ENCODE data around the gene PEX11A. TPM values are rescaled to one million over a fixed set of nuclear protein-coding genes. Genes with fewer than 3 reads are reported as not detected.

The PEX11A gene
- 10 to 100 TPM in 1 of 8 experiments, 1 to 10 TPM in 7; 1.5 to 14.0 (median 2.8) TPM for total RNA-seq

GRCh38 chr15:89690276-89691218 lies at the start of gene PEX11A, which contains the start of gene WDR93:
TSS of gene PEX11A (minus strand) at chr15:89690754. CDS start at chr15:89690632, 122 bp downstream.
TSS of gene WDR93 (plus strand) at chr15:89690811. CDS start at chr15:89701747, 10,936 bp downstream.
- in situ Hi-C loops (cut with MboI; ENCODE audit: low pct_unique_long_range_greater_than_20kb in 2 of 9, low sequenced_read_pairs in 9 of 9, unreplicated experiment in 9 of 9): no loop called here
- H3K4me3 ChIP-seq: peak within 1 kb of the TSS; percentile 43 to 58 (median 54)
- WGBS, 10 experiments: 5 to 100% (median 27%) methylated on average over 1 to 24 of the region's 60 CpGs; no CpG with 5 or more reads in 2 of the 10 experiments
- H3K4me1 ChIP-seq (replicated peaks in 1 of 2): peaks cover 0 to 4% of the 10 kb centered on the region in 2 donors
- ATAC-seq (replicated peaks in 6 of 8): peak; percentile 89 to 99 (median 98)
- no peak within 1 kb of the TSS for H3K27ac ChIP-seq

GRCh38 chr15:89740137-89740536 lies 49.6 kb upstream of the PEX11A start:
- H3K4me1 ChIP-seq (replicated peaks in 1 of 2): no peaks in the 10 kb centered on the region
- H3K27ac ChIP-seq: no peak overlapping the region
- ATAC-seq (replicated peaks in 6 of 8): peak; percentile 82 to 100 (median 90)
- no peak overlapping the region for H3K4me3 ChIP-seq
- 0 to 3% (median 1%) methylated on average over 1 to 8 of the region's 8 CpGs; no CpG with 5 or more reads in 5 of the 10 experiments for WGBS, 10 experiments
- in situ Hi-C loops (cut with MboI; ENCODE audit: low pct_unique_long_range_greater_than_20kb in 2 of 9, low sequenced_read_pairs in 9 of 9, unreplicated experiment in 9 of 9): no loop called here

- no peak for ATAC-seq (replicated peaks in 6 of 8)
- in situ Hi-C loops (cut with MboI; ENCODE audit: low pct_unique_long_range_greater_than_20kb in 2 of 9, low sequenced_read_pairs in 9 of 9, unreplicated experiment in 9 of 9): no loop called here
- 23 to 80% (median 47%) methylated on average over 1 to 3 of the region's 4 CpGs; no CpG with 5 or more reads in 4 of the 10 experiments for WGBS, 10 experiments
Observed at GRCh38 chr15:89735773-89736172, 45.2 kb upstream of the PEX11A start.

GRCh38 chr15:89732451-89733172 lies 42.1 kb upstream of the PEX11A start:
- Histone ChIP-seq H3K4me3 (no peak overlapping the region), H3K4me1 (replicated peaks in 1 of 2) (no peaks in the 10 kb centered on the region), H3K27ac (no peak overlapping the region)
- WGBS, 10 experiments: 50 to 83% (median 61%) methylated on average over 2 to 6 of the region's 8 CpGs; no CpG with 5 or more reads in 3 of the 10 experiments
- in situ Hi-C loops (cut with MboI; ENCODE audit: low pct_unique_long_range_greater_than_20kb in 2 of 9, low sequenced_read_pairs in 9 of 9, unreplicated experiment in 9 of 9): no loop called here
- ATAC-seq (replicated peaks in 6 of 8): no peak

More at GRCh38 chr15:89735773-89736172, 45.2 kb upstream of the PEX11A start:
- no peak overlapping the region for H3K4me3 ChIP-seq
- no peak overlapping the region for H3K27ac ChIP-seq
- H3K4me1 ChIP-seq (replicated peaks in 1 of 2): no peaks in the 10 kb centered on the region

GRCh38 chr15:89731275-89731674 lies 40.7 kb upstream of the PEX11A start:
- no peak for ATAC-seq (replicated peaks in 6 of 8)
- WGBS, 10 experiments: 70 to 100% (median 80%) methylated on average over 1 to 4 of the region's 5 CpGs; no CpG with 5 or more reads in 5 of the 10 experiments
- Histone ChIP-seq H3K4me1 (replicated peaks in 1 of 2) (no peaks in the 10 kb centered on the region), H3K27ac (no peak overlapping the region), H3K4me3 (no peak overlapping the region)
- in situ Hi-C loops (cut with MboI; ENCODE audit: low pct_unique_long_range_greater_than_20kb in 2 of 9, low sequenced_read_pairs in 9 of 9, unreplicated experiment in 9 of 9): no loop called here

- Histone ChIP-seq H3K4me3 (no peak overlapping the region), H3K27ac (no peak overlapping the region), H3K4me1 (replicated peaks in 1 of 2) (no peaks in the 10 kb centered on the region)
- in situ Hi-C loops (cut with MboI; ENCODE audit: low pct_unique_long_range_greater_than_20kb in 2 of 9, low sequenced_read_pairs in 9 of 9, unreplicated experiment in 9 of 9): no loop called here
- ATAC-seq (replicated peaks in 6 of 8): no peak
- 10 to 100% (median 33%) methylated on average over 1 to 2 of the region's 2 CpGs; no CpG with 5 or more reads in 3 of the 10 experiments for WGBS, 10 experiments
Observed at GRCh38 chr15:89728254-89728653, 37.7 kb upstream of the PEX11A start.

GRCh38 chr15:89725064-89725463 lies 34.5 kb upstream of the PEX11A start:
- WGBS, 10 experiments: 64 to 100% (median 79%) methylated on average over 1 of the region's 1 CpG; no CpG with 5 or more reads in 4 of the 10 experiments
- in situ Hi-C loops (cut with MboI; ENCODE audit: low pct_unique_long_range_greater_than_20kb in 2 of 9, low sequenced_read_pairs in 9 of 9, unreplicated experiment in 9 of 9): no loop called here

GRCh38 chr15:89724621-89725020 lies 34.1 kb upstream of the PEX11A start:
- Histone ChIP-seq H3K27ac (no peak overlapping the region), H3K4me1 (replicated peaks in 1 of 2) (no peaks in the 10 kb centered on the region), H3K4me3 (no peak overlapping the region)
- WGBS, 10 experiments: 20 to 100% (median 81%) methylated on average over 1 of the region's 1 CpG; no CpG with 5 or more reads in 4 of the 10 experiments
- in situ Hi-C loops (cut with MboI; ENCODE audit: low pct_unique_long_range_greater_than_20kb in 2 of 9, low sequenced_read_pairs in 9 of 9, unreplicated experiment in 9 of 9): no loop called here
- no peak for ATAC-seq (replicated peaks in 6 of 8)

More at GRCh38 chr15:89725064-89725463, 34.5 kb upstream of the PEX11A start:
- ATAC-seq (replicated peaks in 6 of 8): no peak
- Histone ChIP-seq H3K4me1 (replicated peaks in 1 of 2) (no peaks in the 10 kb centered on the region), H3K4me3 (no peak overlapping the region), H3K27ac (no peak overlapping the region)

- 17 to 100% (median 83%) methylated on average over 1 to 3 of the region's 3 CpGs; no CpG with 5 or more reads in 3 of the 10 experiments for whole genome bisulfite sequencing, 10 experiments
- Histone ChIP-seq H3K4me1 (replicated peaks in 1 of 2) (no peaks in the 10 kb centered on the region), H3K27ac (no peak overlapping the region), H3K4me3 (no peak overlapping the region)
- no peak for ATAC-seq (replicated peaks in 6 of 8)
- in situ Hi-C loops (cut with MboI; ENCODE audit: low pct_unique_long_range_greater_than_20kb in 2 of 9, low sequenced_read_pairs in 9 of 9, unreplicated experiment in 9 of 9): no loop called here
Observed at GRCh38 chr15:89723031-89723430, 32.5 kb upstream of the PEX11A start.

GRCh38 chr15:89714775-89715174 lies 24.2 kb upstream of the PEX11A start:
- ATAC-seq (replicated peaks in 6 of 8): no peak
- no peak overlapping the region for H3K27ac ChIP-seq
- 50 to 100% (median 80%) methylated on average over 1 to 2 of the region's 2 CpGs; no CpG with 5 or more reads in 3 of the 10 experiments for WGBS, 10 experiments
- in situ Hi-C loops (cut with MboI; ENCODE audit: low pct_unique_long_range_greater_than_20kb in 2 of 9, low sequenced_read_pairs in 9 of 9, unreplicated experiment in 9 of 9): no loop called here
- no peaks in the 10 kb centered on the region for H3K4me1 ChIP-seq (replicated peaks in 1 of 2)
- no peak overlapping the region for H3K4me3 ChIP-seq

- in situ Hi-C loops (cut with MboI; ENCODE audit: low pct_unique_long_range_greater_than_20kb in 2 of 9, low sequenced_read_pairs in 9 of 9, unreplicated experiment in 9 of 9): no loop called here
- Histone ChIP-seq H3K4me3 (no peak overlapping the region), H3K4me1 (replicated peaks in 1 of 2) (no peaks in the 10 kb centered on the region), H3K27ac (no peak overlapping the region)
- no peak for ATAC-seq (replicated peaks in 6 of 8)
- 13 to 100% (median 83%) methylated on average over 1 of the region's 1 CpG; no CpG with 5 or more reads in 3 of the 10 experiments for WGBS, 10 experiments
Observed at GRCh38 chr15:89707577-89707976, 17.0 kb upstream of the PEX11A start.

- H3K4me3 ChIP-seq: no peak overlapping the region
- in situ Hi-C loops (cut with MboI; ENCODE audit: low pct_unique_long_range_greater_than_20kb in 2 of 9, low sequenced_read_pairs in 9 of 9, unreplicated experiment in 9 of 9): no loop called here
- peak in 1 of 8 experiments; percentile 43 for ATAC-seq (replicated peaks in 6 of 8)
- H3K4me1 ChIP-seq (replicated peaks in 1 of 2): no peaks in the 10 kb centered on the region
- no peak overlapping the region for H3K27ac ChIP-seq
Observed at GRCh38 chr15:89704411-89704810, 13.9 kb upstream of the PEX11A start.

GRCh38 chr15:89695198-89695597 lies 4.6 kb upstream of the PEX11A start:
- Histone ChIP-seq H3K4me1 (replicated peaks in 1 of 2) (peaks cover 0 to 4% of the 10 kb centered on the region in 2 donors), H3K4me3 (no peak overlapping the region), H3K27ac (no peak overlapping the region)
- 40 to 71% (median 56%) methylated on average over 1 of the region's 1 CpG; no CpG with 5 or more reads in 5 of the 10 experiments for WGBS, 10 experiments
- in situ Hi-C loops (cut with MboI; ENCODE audit: low pct_unique_long_range_greater_than_20kb in 2 of 9, low sequenced_read_pairs in 9 of 9, unreplicated experiment in 9 of 9): no loop called here
- no peak for ATAC-seq (replicated peaks in 6 of 8)

Measured in motor neuron (in vitro differentiated cells).